Vagina (tissue), 2 donors: ENCODE results near the gene HOXA7.

Experiments
- POLR2A ChIP-seq, 2 donors: fragments of 450-650 bp; IDR thresholded peaks; one replicate each; pipeline ENCODE4 v1.6.1; 2017; ENCODE audit warnings: antibody characterized with exemption in 2 of 2, mild to moderate bottlenecking in 2 of 2, moderate library complexity in 2 of 2
- TF ChIP-seq, protein P1 (sequence below), 3 experiments: fragments of 450-650 bp in 2 of 3; fragments of 200-600 bp in 1 of 3; sonication (generic) in 1 of 3; IDR thresholded peaks; one replicate each; pipeline ENCODE4 v1.5.1; 2017 to 2019; ENCODE audit warnings: antibody characterized with exemption in 3 of 3, mild to moderate bottlenecking in 2 of 3, moderate library complexity in 2 of 3

DNA sequence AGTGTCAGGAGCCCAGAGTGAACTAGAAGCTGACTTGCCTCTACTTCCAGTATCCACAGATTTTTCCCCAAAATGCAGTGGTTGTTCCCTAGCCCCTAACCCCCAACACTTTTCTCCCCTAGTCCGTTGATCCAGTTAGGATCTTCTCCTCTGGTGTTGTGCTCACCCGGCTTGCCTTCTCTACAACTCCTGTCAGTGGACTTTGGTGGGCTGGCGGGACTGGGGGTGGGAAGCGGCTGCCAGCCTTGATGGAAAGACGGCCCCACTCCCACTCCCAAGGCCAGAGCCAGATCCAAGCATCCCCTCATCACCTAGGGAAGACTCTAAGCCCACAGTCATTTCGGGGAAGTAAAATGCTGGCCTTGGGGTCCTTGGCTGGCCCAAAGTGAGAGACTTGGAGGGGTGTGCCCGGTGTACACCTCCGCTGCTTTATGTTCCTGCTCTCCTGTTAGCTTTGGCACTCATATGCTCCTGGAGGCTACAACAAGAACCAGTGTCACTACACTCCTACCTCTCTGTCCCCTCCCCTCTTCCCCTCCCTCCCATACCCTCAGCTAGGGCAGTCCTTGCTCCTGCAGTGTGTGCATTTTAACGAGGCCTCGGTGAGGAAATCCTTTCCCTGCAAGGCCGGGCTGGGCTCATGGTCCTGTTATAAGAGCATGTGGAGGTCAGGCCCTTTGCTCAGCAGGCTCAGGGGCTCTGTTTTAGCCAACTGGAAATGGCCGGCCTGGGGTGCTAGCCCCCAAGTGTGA, 18.6 kb upstream of the HOXA7 start:
- TF ChIP-seq, protein P1, sequence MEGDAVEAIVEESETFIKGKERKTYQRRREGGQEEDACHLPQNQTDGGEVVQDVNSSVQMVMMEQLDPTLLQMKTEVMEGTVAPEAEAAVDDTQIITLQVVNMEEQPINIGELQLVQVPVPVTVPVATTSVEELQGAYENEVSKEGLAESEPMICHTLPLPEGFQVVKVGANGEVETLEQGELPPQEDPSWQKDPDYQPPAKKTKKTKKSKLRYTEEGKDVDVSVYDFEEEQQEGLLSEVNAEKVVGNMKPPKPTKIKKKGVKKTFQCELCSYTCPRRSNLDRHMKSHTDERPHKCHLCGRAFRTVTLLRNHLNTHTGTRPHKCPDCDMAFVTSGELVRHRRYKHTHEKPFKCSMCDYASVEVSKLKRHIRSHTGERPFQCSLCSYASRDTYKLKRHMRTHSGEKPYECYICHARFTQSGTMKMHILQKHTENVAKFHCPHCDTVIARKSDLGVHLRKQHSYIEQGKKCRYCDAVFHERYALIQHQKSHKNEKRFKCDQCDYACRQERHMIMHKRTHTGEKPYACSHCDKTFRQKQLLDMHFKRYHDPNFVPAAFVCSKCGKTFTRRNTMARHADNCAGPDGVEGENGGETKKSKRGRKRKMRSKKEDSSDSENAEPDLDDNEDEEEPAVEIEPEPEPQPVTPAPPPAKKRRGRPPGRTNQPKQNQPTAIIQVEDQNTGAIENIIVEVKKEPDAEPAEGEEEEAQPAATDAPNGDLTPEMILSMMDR (IDR thresholded peaks at IDR 0.05) = no peak
- TF ChIP-seq POLR2A (IDR thresholded peaks at IDR 0.05) = no peak
